Activated T-cell treated with anti-CD3 and anti-CD28 coated beads, Interleukin-2, amount 50 U/mL, for 72 hours (primary cell): ENCODE results near the gene PCNX2. TPM values are rescaled to one million over a fixed set of nuclear protein-coding genes. Genes with fewer than 3 reads are reported as not detected.
A peak's percentile ranks its signal among the peaks of the same experiment; 100 is the strongest.

Experiments used
- ATAC-seq, 2 donors: fragments of 150-1000 bp; cut with Tn5 transposase; replicated peaks in 1 of 2; 2 replicates each; pipeline ENCODE4 v1.10.0; 2021; ENCODE audit warnings: moderate library complexity in 2 of 2, mild to moderate bottlenecking in 1 of 2
- DNase-seq, 2 donors: peaks; one replicate each; pipeline ENCODE4 v3.0.0; 2021 to 2022; ENCODE audit warnings: mixed read lengths in 1 of 2
- H3K27ac Mint-ChIP-seq: one replicate; pipeline ENCODE4 v1.8.0; 2022; ENCODE audit warnings: mild to moderate bottlenecking, moderate library complexity, mixed read lengths
- H3K27me3 Mint-ChIP-seq: one replicate; pipeline ENCODE4 v1.8.0; 2022; ENCODE audit warnings: low read depth, mixed read lengths
- H3K36me3 Mint-ChIP-seq, 2 donors: one replicate each; pipeline ENCODE4 v1.8.0; 2022; ENCODE audit warnings: mixed read lengths in 2 of 2, mild to moderate bottlenecking in 1 of 2; ENCODE audit not compliant: insufficient read depth in 2 of 2
- H3K4me1 Mint-ChIP-seq: one replicate; pipeline ENCODE4 v1.8.0; 2022; ENCODE audit warnings: low read depth, mixed read lengths
- H3K4me3 Mint-ChIP-seq, 2 donors: one replicate each; pipeline ENCODE4 v1.8.0; 2022; ENCODE audit warnings: mild to moderate bottlenecking in 2 of 2, mixed read lengths in 2 of 2, moderate library complexity in 2 of 2
- H3K9me3 Mint-ChIP-seq, 2 donors: one replicate each; pipeline ENCODE4 v1.8.0; 2022; ENCODE audit warnings: mixed read lengths in 2 of 2
- total RNA-seq, 2 donors: library from RNA; stranded (reverse); gene quantifications; one replicate each; pipeline ENCODE4 v1.2.3, GENCODE V29; 2022

PCNX2 gene
- total RNA-seq, 2 donors from 2014 or later: 26.2 to 28.6 TPM

GRCh38 chr1:233227930-233228465 lies 67.5 kb downstream of the PCNX2 start:
- Mint-ChIP-seq H3K4me3 (no peak overlapping the region), H3K27ac (no peak overlapping the region), H3K36me3 (peaks cover 2 to 4% of the 10 kb centered on the region in 2 donors), H3K9me3 (no peaks in the 10 kb centered on the region), H3K4me1 (no peaks in the 10 kb centered on the region), H3K27me3 (no peaks in the 10 kb centered on the region)
- ATAC-seq (no peak), DNase-seq (no peak)

- ATAC-seq (no peak), DNase-seq (no peak)
- H3K9me3 Mint-ChIP-seq: no peaks in the 10 kb centered on the region
- H3K4me3 Mint-ChIP-seq: no peak overlapping the region
- peaks cover 0 to 2% of the 10 kb centered on the region in 2 donors for H3K36me3 Mint-ChIP-seq
- no peak overlapping the region for H3K27ac Mint-ChIP-seq
- H3K4me1 Mint-ChIP-seq: no peaks in the 10 kb centered on the region
- no peaks in the 10 kb centered on the region for H3K27me3 Mint-ChIP-seq
Measured at GRCh38 chr1:233224311-233224710, 71.2 kb downstream of the PCNX2 start.

- Mint-ChIP-seq H3K27ac (no peak overlapping the region), H3K4me1 (no peaks in the 10 kb centered on the region), H3K36me3 (peaks cover 3% of the 10 kb centered on the region in 2 donors), H3K4me3 (no peak overlapping the region), H3K27me3 (no peaks in the 10 kb centered on the region), H3K9me3 (no peaks in the 10 kb centered on the region)
- ATAC-seq (no peak), DNase-seq (no peak)
Measured at GRCh38 chr1:233217832-233218231, 77.7 kb downstream of the PCNX2 start.

- Mint-ChIP-seq H3K9me3 (no peaks in the 10 kb centered on the region), H3K4me3 (no peak overlapping the region), H3K27ac (no peak overlapping the region), H3K27me3 (no peaks in the 10 kb centered on the region), H3K4me1 (no peaks in the 10 kb centered on the region), H3K36me3 (peaks cover 3% of the 10 kb centered on the region in 2 donors)
- ATAC-seq (no peak), DNase-seq (no peak)
Measured at GRCh38 chr1:233216009-233216408, 79.5 kb downstream of the PCNX2 start.

GRCh38 chr1:233215135-233215760 lies 80.3 kb downstream of the PCNX2 start:
- H3K36me3 Mint-ChIP-seq: peaks cover 3% of the 10 kb centered on the region in 2 donors
- H3K4me1 Mint-ChIP-seq: no peaks in the 10 kb centered on the region
- no peak for DNase-seq
- no peaks in the 10 kb centered on the region for H3K27me3 Mint-ChIP-seq
- no peak overlapping the region for H3K27ac Mint-ChIP-seq
- no peak overlapping the region for H3K4me3 Mint-ChIP-seq
- no peak for ATAC-seq
- no peaks in the 10 kb centered on the region for H3K9me3 Mint-ChIP-seq

GRCh38 chr1:233211595-233211994 lies 83.9 kb downstream of the PCNX2 start:
- no peaks in the 10 kb centered on the region for H3K4me1 Mint-ChIP-seq
- DNase-seq (no peak), ATAC-seq (no peak)
- no peaks in the 10 kb centered on the region for H3K9me3 Mint-ChIP-seq
- no peak overlapping the region for H3K27ac Mint-ChIP-seq
- H3K36me3 Mint-ChIP-seq: peaks cover 0 to 6% of the 10 kb centered on the region in 2 donors
- no peak overlapping the region for H3K4me3 Mint-ChIP-seq
- H3K27me3 Mint-ChIP-seq: no peaks in the 10 kb centered on the region

- Mint-ChIP-seq H3K27ac (no peak overlapping the region), H3K36me3 (peaks cover 0 to 6% of the 10 kb centered on the region in 2 donors), H3K9me3 (no peaks in the 10 kb centered on the region), H3K4me1 (no peaks in the 10 kb centered on the region), H3K4me3 (no peak overlapping the region), H3K27me3 (no peaks in the 10 kb centered on the region)
- no peak for ATAC-seq
- no peak for DNase-seq
Measured at GRCh38 chr1:233211106-233211505, 84.4 kb downstream of the PCNX2 start.

GRCh38 chr1:233209481-233209880 lies 86.0 kb downstream of the PCNX2 start:
- ATAC-seq (no peak), DNase-seq (no peak)
- no peak overlapping the region for H3K4me3 Mint-ChIP-seq
- H3K36me3 Mint-ChIP-seq: peaks cover 3 to 5% of the 10 kb centered on the region in 2 donors
- H3K27me3 Mint-ChIP-seq: no peaks in the 10 kb centered on the region
- H3K9me3 Mint-ChIP-seq: no peaks in the 10 kb centered on the region
- H3K4me1 Mint-ChIP-seq: no peaks in the 10 kb centered on the region
- no peak overlapping the region for H3K27ac Mint-ChIP-seq

GRCh38 chr1:233208687-233209086 lies 86.8 kb downstream of the PCNX2 start:
- Mint-ChIP-seq H3K9me3 (no peaks in the 10 kb centered on the region), H3K4me1 (no peaks in the 10 kb centered on the region), H3K27me3 (no peaks in the 10 kb centered on the region), H3K27ac (no peak overlapping the region), H3K4me3 (no peak overlapping the region), H3K36me3 (peaks cover 3 to 5% of the 10 kb centered on the region in 2 donors)
- DNase-seq (no peak), ATAC-seq (no peak)

GRCh38 chr1:233197940-233198339 lies 97.6 kb downstream of the PCNX2 start:
- ATAC-seq (no peak), DNase-seq (no peak)
- no peak overlapping the region for H3K27ac Mint-ChIP-seq
- H3K4me3 Mint-ChIP-seq: no peak overlapping the region
- H3K27me3 Mint-ChIP-seq: no peaks in the 10 kb centered on the region
- peaks cover 4 to 7% of the 10 kb centered on the region in 2 donors for H3K9me3 Mint-ChIP-seq
- H3K36me3 Mint-ChIP-seq: peaks cover 24 to 49% of the 10 kb centered on the region in 2 donors
- no peaks in the 10 kb centered on the region for H3K4me1 Mint-ChIP-seq

GRCh38 chr1:233193741-233194140 lies 101.8 kb downstream of the PCNX2 start:
- Mint-ChIP-seq H3K27me3 (no peaks in the 10 kb centered on the region), H3K4me1 (no peaks in the 10 kb centered on the region), H3K27ac (peak overlapping the region; percentile 95), H3K4me3 (no peak overlapping the region), H3K9me3 (peaks cover 4 to 7% of the 10 kb centered on the region in 2 donors), H3K36me3 (peaks cover 21 to 31% of the 10 kb centered on the region in 2 donors)
- DNase-seq (no peak), ATAC-seq (no peak)

- H3K27ac Mint-ChIP-seq: peak overlapping the region; percentile 50
- no peak overlapping the region for H3K4me3 Mint-ChIP-seq
- DNase-seq (no peak), ATAC-seq (no peak)
- no peaks in the 10 kb centered on the region for H3K4me1 Mint-ChIP-seq
- peaks cover 4 to 6% of the 10 kb centered on the region in 2 donors for H3K9me3 Mint-ChIP-seq
- H3K27me3 Mint-ChIP-seq: no peaks in the 10 kb centered on the region
- H3K36me3 Mint-ChIP-seq: peaks cover 15% of the 10 kb centered on the region in 2 donors
Measured at GRCh38 chr1:233190987-233191386, 104.5 kb downstream of the PCNX2 start.

GRCh38 chr1:233189526-233189925 lies 106.0 kb downstream of the PCNX2 start:
- no peak for ATAC-seq
- Mint-ChIP-seq H3K4me1 (no peaks in the 10 kb centered on the region), H3K4me3 (no peak overlapping the region), H3K27ac (no peak overlapping the region), H3K27me3 (no peaks in the 10 kb centered on the region), H3K36me3 (peaks cover 10 to 12% of the 10 kb centered on the region in 2 donors), H3K9me3 (peaks cover 2 to 6% of the 10 kb centered on the region in 2 donors)
- DNase-seq: no peak

- H3K27me3 Mint-ChIP-seq: no peaks in the 10 kb centered on the region
- no peaks in the 10 kb centered on the region for H3K9me3 Mint-ChIP-seq
- no peak for DNase-seq
- H3K4me1 Mint-ChIP-seq: no peaks in the 10 kb centered on the region
- no peak overlapping the region for H3K27ac Mint-ChIP-seq
- no peak for ATAC-seq
- peaks cover 0 to 12% of the 10 kb centered on the region in 2 donors for H3K36me3 Mint-ChIP-seq
- no peak overlapping the region for H3K4me3 Mint-ChIP-seq
Measured at GRCh38 chr1:233188061-233188460, 107.5 kb downstream of the PCNX2 start.
